Spleen (tissue), 7 donors: ENCODE data around the gene USP20.

ENCODE experiments used
- CTCF ChIP-seq, 11 experiments: fragments of 200-600 bp in 7 of 11; fragments of 450-650 bp in 4 of 11; sonication (generic) in 4 of 11; IDR thresholded peaks in 8 of 11; conservative IDR thresholded peaks in 3 of 11; 1 replicate in 7 of 11; 2 replicates in 4 of 11; pipeline versions ENCODE4 v1.4.0 to v1.8.0; 2016 to 2021; ENCODE audit warnings: antibody characterized with exemption in 11 of 11, inconsistent platforms in 4 of 11, mild to moderate bottlenecking in 1 of 11
- POLR2A ChIP-seq, 3 donors: fragments of 450-650 bp; IDR thresholded peaks; one replicate each; pipeline ENCODE4 v1.5.1; 2017; ENCODE audit warnings: antibody characterized with exemption in 3 of 3, mild to moderate bottlenecking in 1 of 3
- POLR2AphosphoS5 ChIP-seq, 3 donors: sonication (generic); formaldehyde crosslinking; IDR thresholded peaks; one replicate each; pipeline ENCODE4 v1.5.1; 2017; ENCODE audit warnings: antibody characterized with exemption in 3 of 3
- donor health status: DM: no; HTN: no; CAD: no; lungs with moderate emphysema.
- donor health status: DM: no; HTN: no; CAD: no.
- donor health status: DM: no; HTN: no; CAD: no.

- TF ChIP-seq CTCF (IDR thresholded peaks at IDR 0.05 in 8 of 11, conservative IDR thresholded peaks at IDR 0.05 in 3 of 11) (no peak), POLR2A (IDR thresholded peaks at IDR 0.05) (no peak), POLR2AphosphoS5 (IDR thresholded peaks at IDR 0.05) (no peak)
Observed at GRCh38 chr9:129858167-129858962, 23.1 kb downstream of the USP20 start.
